Gastroesophageal sphincter (tissue), 4 donors: Measurements from ENCODE around the gene NANOS3. TPM values are rescaled to one million over a fixed set of nuclear protein-coding genes. Genes with fewer than 3 reads are reported as not detected.

ENCODE experiments used
- ATAC-seq: fragments of 150-250 bp; one replicate; pipeline ENCODE4 v1.9.1; 2016; ENCODE audit warnings: mild to moderate bottlenecking, moderate library complexity
- H3K27ac ChIP-seq, 4 donors: fragments of 200-600 bp; sonication (generic) in 3 of 4; 1 replicate in 3 of 4; 2 replicates in 1 of 4; pipeline ENCODE4 v1.5.1; 2016 to 2019
- H3K27me3 ChIP-seq: fragments of 200-600 bp; sonication (generic); one replicate; pipeline ENCODE4 v1.5.1; 2019
- H3K36me3 ChIP-seq, 2 donors: fragments of 200-600 bp; sonication (generic); one replicate each; pipeline ENCODE4 v1.5.1; 2019; ENCODE audit warnings: control low read depth in 1 of 2
- H3K4me1 ChIP-seq, 3 donors: fragments of 200-600 bp; sonication (generic); 1 replicate in 2 of 3; 2 replicates in 1 of 3; pipeline ENCODE4 v1.5.1; 2016 to 2019; ENCODE audit warnings: control low read depth in 2 of 3
- H3K4me3 ChIP-seq, 2 donors: fragments of 200-600 bp; sonication (generic); one replicate each; pipeline ENCODE4 v1.5.1; 2019; ENCODE audit warnings: mild to moderate bottlenecking in 1 of 2, moderate library complexity in 1 of 2
- H3K9me3 ChIP-seq, 3 donors: fragments of 200-600 bp; sonication (generic); one replicate each; pipeline ENCODE4 v1.5.1; 2017 to 2019; ENCODE audit warnings: control low read depth in 2 of 3
- EP300 ChIP-seq: sonication (generic); formaldehyde crosslinking; IDR thresholded peaks from one replicate; pipeline ENCODE4 v1.6.1; 2017; ENCODE audit warnings: antibody characterized with exemption, mild to moderate bottlenecking
- POLR2A ChIP-seq, 2 donors: fragments of 450-650 bp; IDR thresholded peaks; one replicate each; pipeline ENCODE4 v1.6.1; 2017; ENCODE audit warnings: antibody characterized with exemption in 2 of 2, mild to moderate bottlenecking in 2 of 2, moderate library complexity in 1 of 2
- POLR2AphosphoS5 ChIP-seq: sonication (generic); formaldehyde crosslinking; IDR thresholded peaks from one replicate; pipeline ENCODE4 v1.6.1; 2017; ENCODE audit warnings: antibody characterized with exemption
- WGBS, 2 donors: methylation state at CpG; one replicate each; pipeline ENCODE4 v1.1.5; 2018; ENCODE audit warnings: low coverage in 1 of 2; 5-methylcytosine and 5-hydroxymethylcytosine counted together
- total RNA-seq, 4 donors: library from RNA; depleted of rRNA; stranded (reverse); fragments of >200 nt; gene quantifications; one replicate each; pipeline ENCODE4 v1.1.0, GENCODE V29; 2016
- TF ChIP-seq, protein P1 (sequence below), 4 experiments: fragments of 200-600 bp in 2 of 4; fragments of 450-650 bp in 2 of 4; sonication (generic) in 1 of 4; IDR thresholded peaks; one replicate each; pipeline ENCODE4 v1.5.1; 2017 to 2019; ENCODE audit warnings: antibody characterized with exemption in 4 of 4, mild to moderate bottlenecking in 2 of 4, moderate library complexity in 2 of 4

NANOS3 gene
- total RNA-seq, 4 donors from 2014 or later = 1.1 to 5.0 TPM; not detected in 2

DNA sequence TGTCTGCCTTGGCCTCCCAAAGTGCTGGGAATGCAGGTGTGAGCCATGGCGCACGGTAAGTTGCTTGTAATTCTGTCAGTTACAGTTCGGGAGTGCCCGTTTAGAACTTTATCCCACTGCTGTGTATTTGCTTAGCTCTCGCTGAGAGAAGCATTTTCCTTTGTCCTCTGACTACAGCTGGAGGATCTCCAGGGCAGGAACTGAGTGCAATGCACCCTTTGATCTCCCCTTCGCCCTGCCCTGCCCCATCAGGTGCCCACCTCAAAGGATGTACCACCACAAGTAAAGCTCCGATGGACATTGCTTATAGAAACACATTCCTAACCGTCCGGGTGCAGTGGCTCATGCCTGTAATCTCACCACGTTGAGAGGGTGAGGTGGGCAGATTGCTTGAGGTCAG lies 22.5 kb downstream of the NANOS3 start:
- Histone ChIP-seq H3K9me3 (no peaks in the 10 kb centered on the region), H3K4me3 (no peak overlapping the region), H3K27me3 (no peaks in the 10 kb centered on the region), H3K4me1 (no peaks in the 10 kb centered on the region), H3K27ac (no peak overlapping the region), H3K36me3 (no peaks in the 10 kb centered on the region)
- WGBS, 2 donors = 71 to 100% methylated on average over 1 to 4 of the region's 10 CpGs
- TF ChIP-seq, protein P1, sequence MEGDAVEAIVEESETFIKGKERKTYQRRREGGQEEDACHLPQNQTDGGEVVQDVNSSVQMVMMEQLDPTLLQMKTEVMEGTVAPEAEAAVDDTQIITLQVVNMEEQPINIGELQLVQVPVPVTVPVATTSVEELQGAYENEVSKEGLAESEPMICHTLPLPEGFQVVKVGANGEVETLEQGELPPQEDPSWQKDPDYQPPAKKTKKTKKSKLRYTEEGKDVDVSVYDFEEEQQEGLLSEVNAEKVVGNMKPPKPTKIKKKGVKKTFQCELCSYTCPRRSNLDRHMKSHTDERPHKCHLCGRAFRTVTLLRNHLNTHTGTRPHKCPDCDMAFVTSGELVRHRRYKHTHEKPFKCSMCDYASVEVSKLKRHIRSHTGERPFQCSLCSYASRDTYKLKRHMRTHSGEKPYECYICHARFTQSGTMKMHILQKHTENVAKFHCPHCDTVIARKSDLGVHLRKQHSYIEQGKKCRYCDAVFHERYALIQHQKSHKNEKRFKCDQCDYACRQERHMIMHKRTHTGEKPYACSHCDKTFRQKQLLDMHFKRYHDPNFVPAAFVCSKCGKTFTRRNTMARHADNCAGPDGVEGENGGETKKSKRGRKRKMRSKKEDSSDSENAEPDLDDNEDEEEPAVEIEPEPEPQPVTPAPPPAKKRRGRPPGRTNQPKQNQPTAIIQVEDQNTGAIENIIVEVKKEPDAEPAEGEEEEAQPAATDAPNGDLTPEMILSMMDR (IDR thresholded peaks at IDR 0.05) = no peak
- TF ChIP-seq POLR2AphosphoS5 = no peak
- TF ChIP-seq POLR2A (IDR thresholded peaks at IDR 0.05) = no peak
- TF ChIP-seq EP300 = no peak
- ATAC-seq = no peak

DNA sequence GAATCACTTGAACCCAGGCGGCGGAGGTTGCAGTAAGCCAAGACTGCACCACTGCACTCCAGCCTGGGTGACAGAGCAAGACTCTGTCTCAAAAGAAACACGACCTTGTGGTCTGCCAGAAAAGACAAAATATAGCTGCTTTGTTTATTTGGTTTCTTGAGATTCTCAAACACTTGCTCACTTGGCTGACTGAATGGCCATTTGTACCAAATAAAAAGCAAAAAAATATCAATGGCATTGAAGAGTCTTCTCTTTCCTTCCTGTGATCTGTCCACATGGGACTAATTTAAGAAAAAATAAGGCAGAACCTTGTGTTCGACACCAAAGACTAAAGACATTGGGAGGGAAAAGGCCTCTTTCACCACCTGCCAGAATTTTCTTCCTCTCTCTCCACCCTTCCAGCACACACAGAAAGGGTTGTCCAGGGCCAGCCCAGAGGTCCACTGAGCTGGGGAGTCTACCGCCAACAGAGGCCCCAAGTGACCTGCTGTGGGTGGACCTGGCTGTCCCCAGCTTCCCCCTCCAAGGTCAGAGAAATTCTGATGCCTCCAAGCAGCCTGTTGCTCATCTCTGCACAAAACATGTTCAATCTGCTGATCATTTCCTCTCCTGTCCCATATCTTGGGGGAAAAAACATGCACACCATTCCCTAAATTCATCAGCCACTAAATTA lies 23.1 kb downstream of the NANOS3 start:
- no peak overlapping the region for H3K27ac ChIP-seq
- H3K4me1 ChIP-seq = no peaks in the 10 kb centered on the region
- H3K4me3 ChIP-seq = no peak overlapping the region
- no peaks in the 10 kb centered on the region for H3K9me3 ChIP-seq
- ATAC-seq = no peak
- H3K36me3 ChIP-seq = no peaks in the 10 kb centered on the region
- 52 to 58% methylated on average over 4 to 5 of the region's 5 CpGs for WGBS, 2 donors
- no peak for TF ChIP-seq POLR2A (IDR thresholded peaks at IDR 0.05)
- no peak for TF ChIP-seq EP300
- no peak for TF ChIP-seq POLR2AphosphoS5
- TF ChIP-seq, protein P1 (IDR thresholded peaks at IDR 0.05) = no peak
- no peaks in the 10 kb centered on the region for H3K27me3 ChIP-seq

DNA sequence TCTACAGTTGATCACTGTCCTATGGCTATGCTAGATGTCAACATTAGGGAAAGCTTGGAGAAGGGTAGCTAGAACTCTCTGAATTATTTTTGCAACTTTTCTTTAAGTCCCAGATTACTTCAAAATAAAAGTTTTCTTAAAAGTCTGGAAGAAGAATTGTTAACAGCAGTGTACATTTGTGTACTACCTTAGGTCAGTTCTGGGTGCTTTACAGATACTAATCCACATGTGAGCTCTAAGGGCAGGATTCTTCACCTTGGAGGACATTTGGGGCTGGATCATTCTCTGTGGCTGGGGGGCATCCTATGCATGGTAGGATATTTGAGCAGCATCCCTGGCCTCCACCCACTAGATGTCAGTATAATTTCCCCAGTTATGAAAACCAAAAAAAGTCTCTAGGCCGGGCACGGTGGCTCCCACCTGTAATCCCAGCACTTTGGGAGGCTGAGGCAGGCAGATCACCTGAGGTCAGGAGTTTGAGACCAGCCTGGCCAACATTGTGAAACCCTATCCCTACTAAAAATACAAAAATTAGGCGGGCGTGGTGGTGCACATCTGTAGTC lies 26.1 kb downstream of the NANOS3 start:
- Histone ChIP-seq H3K9me3 (no peaks in the 10 kb centered on the region), H3K27me3 (no peaks in the 10 kb centered on the region), H3K4me3 (no peak overlapping the region), H3K27ac (no peak overlapping the region), H3K4me1 (peaks cover 0 to 21% (median 7%) of the 10 kb centered on the region in 3 donors), H3K36me3 (no peaks in the 10 kb centered on the region)
- no peak for TF ChIP-seq POLR2A (IDR thresholded peaks at IDR 0.05)
- TF ChIP-seq, protein P1 (IDR thresholded peaks at IDR 0.05) = peak in 1 of 4 experiments; percentile 22
- 100% methylated on average over 2 of the region's 4 CpGs; no CpG with 5 or more reads in 1 of the 2 donors for WGBS, 2 donors
- no peak for ATAC-seq

DNA sequence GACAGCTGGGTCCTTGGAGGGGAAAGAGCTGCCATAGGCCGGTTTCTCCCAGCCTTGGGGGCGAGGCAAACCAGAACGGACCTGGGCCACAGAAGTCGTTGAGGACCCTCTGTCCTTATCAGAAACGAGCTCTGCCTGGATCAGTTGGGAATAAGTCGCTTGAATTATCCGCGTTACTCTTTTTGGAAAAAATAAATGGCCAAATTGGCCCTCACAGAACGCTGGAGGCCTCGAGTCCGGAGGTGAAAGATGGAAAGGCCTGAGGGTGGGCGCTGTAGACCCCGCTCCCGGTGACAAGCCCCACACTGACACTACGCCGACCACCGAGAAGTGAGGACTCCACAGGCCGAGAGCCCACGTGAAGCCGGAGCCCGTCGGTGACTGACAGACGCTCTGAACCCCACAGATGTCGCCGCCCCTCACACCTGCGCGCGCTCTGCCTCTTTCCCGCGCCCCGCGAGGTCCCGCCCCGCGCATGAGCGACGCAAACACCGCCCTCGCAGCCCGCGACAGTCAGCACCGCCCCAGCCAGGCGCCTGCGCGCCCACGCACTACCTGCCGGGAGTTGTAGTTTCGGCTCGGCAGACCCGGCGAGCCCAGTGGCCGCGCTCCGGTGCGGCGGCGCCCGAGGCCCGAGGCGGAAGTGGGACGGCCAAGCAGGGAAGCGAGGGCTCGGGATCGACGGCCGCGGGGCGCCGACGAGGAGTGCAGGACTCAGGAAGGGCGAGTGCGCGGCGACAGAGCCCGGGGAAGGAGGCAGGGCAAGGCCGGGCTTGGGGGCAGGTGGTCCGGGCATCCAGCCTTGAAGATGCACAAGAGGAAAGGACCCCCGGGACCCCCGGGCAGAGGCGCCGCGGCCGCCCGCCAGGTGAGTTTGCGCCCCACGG lies 28.9 kb downstream of the NANOS3 start, which contains the start of the genes BRME1 and CC2D1A:
TSS of gene BRME1 (minus strand) at position 484 of the 887 bp plus-strand sequence. CDS start 1,225 bp downstream, outside the sequence.
TSS of gene CC2D1A (plus strand) at position 568 of the 887 bp plus-strand sequence. CDS start at position 809, 241 bp downstream.
- H3K27ac ChIP-seq = peak within 1 kb of the TSS; percentile 8 to 82 (median 70)

More for the DNA sequence above, 28.9 kb downstream of the NANOS3 start, which contains the start of the genes BRME1 and CC2D1A:
- Histone ChIP-seq H3K9me3 (no peaks in the 10 kb centered on the region), H3K27me3 (no peaks in the 10 kb centered on the region), H3K36me3 (peaks cover 0 to 22% of the 10 kb centered on the region in 2 donors), H3K4me1 (peaks cover 0 to 21% (median 7%) of the 10 kb centered on the region in 3 donors), H3K4me3 (peak within 1 kb of the TSS; percentile 73 to 85)
- peak; percentile 55 for TF ChIP-seq POLR2AphosphoS5
- no peak for TF ChIP-seq EP300
- TF ChIP-seq, protein P1 (IDR thresholded peaks at IDR 0.05) = peak in 3 of 4 experiments; percentile 20 to 22 (median 20)
- TF ChIP-seq POLR2A (IDR thresholded peaks at IDR 0.05) = peak; percentile 40 to 62
- 17 to 24% methylated on average over 10 to 17 of the region's 86 CpGs for WGBS, 2 donors
- ATAC-seq = peak; percentile 99
